HG02938 (cell line): ENCODE results near the gene NUSAP1.
"Not testable (repeated sequence)": the region's sequence is repeated elsewhere in the genome, so short reads cannot be mapped to it uniquely, and the experiment has no call there.

Source experiments
- ATAC-seq: cut with Tn5 transposase; IDR thresholded peaks from one replicate; pipeline ENCODE4 v1.9.1; 2021; ENCODE audit warnings: mild to moderate bottlenecking, moderate library complexity; ENCODE audit not compliant: unreplicated experiment

Gene NUSAP1

DNA sequence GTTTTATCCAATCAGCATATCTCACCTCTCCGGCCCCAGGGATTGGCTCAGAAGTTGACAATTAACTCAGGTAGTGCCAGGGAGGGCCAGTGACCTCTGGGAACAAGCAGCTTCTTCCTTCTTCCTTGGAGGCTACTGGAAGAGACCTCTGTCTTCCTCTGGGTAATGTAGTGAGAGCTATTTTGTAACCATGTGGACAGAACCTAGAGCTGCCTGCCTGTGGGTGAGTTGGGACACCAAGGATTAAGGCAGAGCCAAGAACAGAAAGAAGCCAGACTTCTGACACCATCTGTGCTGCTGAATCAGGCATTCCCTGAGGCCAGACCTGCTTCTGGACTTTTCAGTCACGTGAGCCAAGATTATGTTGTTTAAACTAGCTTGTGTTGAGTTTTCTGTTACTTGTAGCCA, 75.6 kb downstream of the NUSAP1 start:
- no peak for ATAC-seq

- ATAC-seq: no peak
These were observed 78.3 kb downstream of the NUSAP1 start for GRCh38 chr15:41411031-41411430.

- ATAC-seq: no peak
These were observed 78.8 kb downstream of the NUSAP1 start for GRCh38 chr15:41411441-41411840.

DNA sequence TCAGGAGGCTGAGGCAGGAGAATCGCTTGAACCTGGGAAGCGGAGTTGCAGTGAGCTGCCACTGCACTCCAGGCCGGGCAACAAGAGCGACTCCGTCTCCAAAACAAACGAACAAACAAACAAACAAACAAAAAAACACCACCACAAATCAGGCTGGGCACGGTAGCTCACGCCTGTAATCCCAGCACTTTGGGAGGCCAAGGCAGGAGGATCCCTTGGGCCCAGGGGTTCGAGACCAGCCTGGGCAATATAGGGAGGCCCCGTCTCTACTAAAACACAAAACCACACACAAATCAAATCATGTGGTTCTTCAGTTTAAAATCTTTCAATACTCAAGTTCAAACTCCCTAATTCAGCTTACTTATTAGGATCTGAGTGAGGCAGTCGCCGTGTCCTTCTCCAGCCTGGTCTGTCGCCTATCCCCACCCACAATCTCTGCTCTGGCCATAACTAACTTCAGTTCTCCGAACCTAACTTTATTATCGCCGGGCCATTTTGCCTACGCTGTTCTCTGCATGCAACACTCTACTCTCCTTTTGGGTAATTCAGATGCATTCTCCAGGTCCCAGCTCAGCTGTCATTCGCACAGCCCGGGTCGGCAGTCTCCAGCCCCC, 83.6 kb downstream of the NUSAP1 start:
- peak; percentile 20 for ATAC-seq

DNA sequence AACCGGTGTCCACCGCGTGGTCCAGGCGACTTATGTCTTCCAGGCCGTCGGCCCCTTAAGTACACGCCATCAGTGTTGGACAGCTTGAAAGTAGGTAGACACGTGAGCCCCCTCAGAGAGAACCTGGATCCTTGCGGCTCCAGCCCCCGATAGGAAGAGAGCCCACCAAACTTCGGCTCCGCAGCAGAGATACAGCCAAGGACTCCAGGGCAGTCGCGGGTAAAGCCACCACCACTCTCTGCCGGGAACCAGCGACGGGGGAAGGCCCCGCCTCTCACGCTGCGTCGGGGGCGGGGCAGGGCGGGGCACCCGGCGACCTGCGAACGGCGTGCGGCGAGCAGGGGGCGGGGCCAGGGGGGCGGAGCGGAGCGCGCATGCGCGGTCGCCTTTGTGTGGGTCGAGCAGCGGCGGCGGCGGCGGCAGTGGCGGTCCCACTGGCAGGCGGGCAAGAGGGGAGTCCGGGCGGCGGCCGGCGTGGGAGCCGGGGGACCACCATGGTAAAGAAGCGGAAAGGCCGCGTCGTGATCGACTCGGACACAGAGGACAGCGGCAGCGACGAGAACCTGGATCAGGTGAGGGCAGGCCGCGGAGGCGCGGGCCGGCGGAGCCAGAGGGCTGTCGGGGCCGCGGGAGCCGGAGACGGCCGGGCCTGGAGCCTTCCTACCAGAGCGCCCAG, 84.2 kb downstream of the NUSAP1 start, which contains the start of gene RTF1:
Gene RTF1 (plus strand): TSS at position 354 of the 676 bp plus-strand sequence. CDS start 21 bp downstream, at position 375.
- ATAC-seq: peak; percentile 68

DNA sequence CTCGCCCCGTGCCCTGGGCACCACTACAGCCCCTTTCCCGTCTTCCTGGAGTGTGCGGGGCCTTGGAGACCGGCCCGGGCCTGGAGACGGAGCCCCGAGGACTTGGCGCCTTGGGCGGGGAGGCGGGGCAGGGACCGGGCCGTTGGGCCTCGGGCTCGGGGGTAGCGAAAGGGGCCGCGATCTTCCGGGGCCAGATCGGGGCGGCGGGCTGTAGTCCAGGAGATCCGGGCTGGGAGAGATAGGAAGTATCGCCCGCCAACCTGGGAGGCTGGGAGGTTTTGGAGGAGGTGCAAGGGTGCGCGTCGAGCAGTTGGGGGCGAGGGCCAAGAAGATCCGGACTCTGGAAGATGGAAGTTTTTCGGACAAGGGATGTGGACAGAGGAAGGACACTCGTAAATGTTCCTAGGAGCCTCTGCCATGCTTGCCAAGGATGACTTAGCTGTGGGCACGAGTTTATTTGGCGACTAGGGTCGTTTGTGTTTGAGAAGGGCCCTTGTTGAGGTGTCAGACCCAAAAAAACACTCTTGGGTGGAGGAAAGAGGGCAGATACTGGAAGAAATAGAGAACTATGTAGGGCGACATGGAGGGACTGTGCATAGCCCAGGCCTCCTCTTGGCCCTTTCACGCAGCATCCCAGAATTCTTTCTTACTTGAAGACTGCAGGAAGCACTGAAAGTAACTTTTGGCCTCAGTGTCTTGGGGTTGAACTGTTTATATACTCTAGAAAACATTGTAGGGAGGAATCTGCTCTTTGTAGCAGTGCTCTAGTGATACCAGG, 84.9 kb downstream of the NUSAP1 start:
- ATAC-seq: peak; percentile 30

GRCh38 chr15:41423979-41424659, 91.4 kb downstream of the NUSAP1 start:
- ATAC-seq: peak; percentile 80

DNA sequence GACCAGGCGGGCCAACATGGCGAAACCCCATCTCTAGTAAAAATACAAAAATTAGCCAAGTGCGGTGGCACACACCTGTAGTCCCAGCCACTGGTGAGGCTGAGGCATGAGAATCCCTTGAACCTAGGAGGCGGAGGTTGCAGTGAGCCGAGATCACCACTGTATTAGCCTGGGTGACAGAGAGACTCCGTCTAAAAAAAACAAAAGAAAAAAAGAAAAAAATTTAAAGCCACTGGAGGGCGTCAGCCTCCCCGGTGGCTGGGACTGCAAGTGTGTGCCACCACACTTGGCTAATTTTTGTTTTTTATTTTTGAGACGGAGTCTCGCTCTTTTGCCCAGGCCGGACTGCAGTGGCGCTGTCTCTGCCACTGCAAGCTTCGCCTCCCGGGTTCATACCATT, 92.1 kb downstream of the NUSAP1 start:
- no peak for ATAC-seq

GRCh38 chr15:41425907-41426306, 93.2 kb downstream of the NUSAP1 start:
- not testable (repeated sequence) for ATAC-seq

DNA sequence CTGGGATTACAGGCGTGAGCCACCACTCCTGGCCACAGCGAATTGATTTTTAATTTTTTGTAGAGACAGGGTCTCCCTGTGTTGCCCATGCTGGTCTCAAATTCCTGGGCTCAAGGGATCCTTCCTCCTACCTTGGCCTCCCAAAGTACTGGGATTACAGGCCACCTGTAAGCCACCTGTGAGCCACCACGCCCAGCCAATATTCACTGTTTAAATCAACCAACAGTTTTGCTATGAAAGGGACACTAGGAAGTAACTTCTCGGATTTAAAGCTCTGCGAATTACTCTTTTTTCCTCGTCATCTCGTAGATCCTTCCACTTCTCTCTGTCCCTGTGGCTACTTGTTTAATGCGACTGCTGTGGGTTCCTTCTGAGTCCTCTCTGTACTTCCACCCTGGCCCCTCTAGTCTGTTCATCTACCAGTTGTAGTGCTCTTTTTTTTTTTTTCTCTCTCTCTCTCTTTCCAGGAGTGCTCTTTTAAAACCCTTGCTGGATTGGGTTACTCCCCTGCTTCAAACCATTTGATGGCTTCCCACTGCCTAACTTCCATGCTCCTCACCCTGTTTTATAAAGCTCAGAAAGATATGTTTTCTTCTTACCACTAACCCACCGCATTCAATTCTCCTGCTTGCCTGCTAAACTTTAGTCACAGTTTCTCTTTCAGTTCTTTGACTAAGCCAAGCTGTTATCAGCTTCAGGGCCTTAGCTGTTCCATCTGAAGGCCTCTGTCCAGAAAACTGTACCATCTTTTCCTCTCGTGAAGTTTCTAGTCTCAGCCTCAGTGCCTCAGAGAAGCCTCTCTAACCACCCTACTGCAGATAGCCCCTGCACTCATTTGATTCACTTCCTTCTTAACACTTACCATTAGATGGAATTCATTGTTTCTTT, 96.6 kb downstream of the NUSAP1 start:
- ATAC-seq: peak; percentile 70
